Liver (tissue), 9 donors: ENCODE data around the gene SETBP1. TPM values are rescaled to one million over a fixed set of nuclear protein-coding genes. Genes with fewer than 3 reads are reported as not detected.

Experiments used
- DNase-seq: peaks from one replicate; pipeline ENCODE4 v3.0.0-alpha.2; 2017; ENCODE audit warnings: low spot score
- H3K27ac ChIP-seq, 2 donors: one replicate each; pipeline ENCODE4 v1.7.0; 2013; ENCODE audit warnings: inconsistent platforms in 2 of 2, low read length in 2 of 2, control low read depth in 1 of 2, low read depth in 1 of 2, mild to moderate bottlenecking in 1 of 2
- H3K27me3 ChIP-seq, 4 donors: one replicate each; pipeline versions ENCODE4 v1.6.1 to v1.7.0; 2013; ENCODE audit warnings: low read length in 3 of 4, inconsistent platforms in 1 of 4, mild to moderate bottlenecking in 1 of 4, moderate library complexity in 1 of 4; ENCODE audit not compliant: control insufficient read depth in 4 of 4, insufficient read depth in 4 of 4
- H3K36me3 ChIP-seq, 4 donors: one replicate each; pipeline versions ENCODE4 v1.6.1 to v1.7.0; 2013; ENCODE audit warnings: low read length in 3 of 4, mild to moderate bottlenecking in 3 of 4, low read depth in 1 of 4, moderate library complexity in 1 of 4; ENCODE audit not compliant: control insufficient read depth in 4 of 4, insufficient read depth in 3 of 4
- H3K4me1 ChIP-seq, 4 donors: one replicate each; pipeline versions ENCODE4 v1.6.1 to v1.7.0; 2013; ENCODE audit warnings: low read length in 3 of 4, mild to moderate bottlenecking in 3 of 4, moderate library complexity in 1 of 4; ENCODE audit not compliant: control insufficient read depth in 4 of 4, insufficient read depth in 4 of 4
- H3K4me3 ChIP-seq, 3 donors: one replicate each; pipeline versions ENCODE4 v1.6.1 to v1.7.0; 2013; ENCODE audit warnings: low read length in 3 of 3, control low read depth in 1 of 3, low read depth in 1 of 3, mild to moderate bottlenecking in 1 of 3
- H3K9ac ChIP-seq, 2 donors: one replicate each; pipeline ENCODE4 v1.7.0; 2013; ENCODE audit warnings: low read length in 2 of 2, mild to moderate bottlenecking in 2 of 2, moderate library complexity in 2 of 2, control low read depth in 1 of 2, low read depth in 1 of 2
- H3K9me3 ChIP-seq, 4 donors: one replicate each; pipeline versions ENCODE4 v1.6.1 to v1.7.0; 2013; ENCODE audit warnings: low read length in 3 of 4; ENCODE audit not compliant: control insufficient read depth in 4 of 4
- FOXA1 ChIP-seq: IDR thresholded peaks from 2 replicates; pipeline ENCODE4 v1.6.1; 2016; ENCODE audit warnings: antibody characterized with exemption
- FOXA2 ChIP-seq: IDR thresholded peaks from 2 replicates; pipeline ENCODE4 v1.6.1; 2016; ENCODE audit warnings: antibody characterized with exemption
- GABPA ChIP-seq, 2 donors: IDR thresholded peaks in 1 of 2; conservative IDR thresholded peaks in 1 of 2; 2 replicates each; pipeline ENCODE4 v1.6.1; 2016; ENCODE audit warnings: antibody characterized with exemption in 2 of 2, mild to moderate bottlenecking in 1 of 2, moderate library complexity in 1 of 2
- HNF4A ChIP-seq, 2 donors: conservative IDR thresholded peaks; 2 replicates each; pipeline ENCODE4 v1.6.1; 2016; ENCODE audit warnings: antibody characterized with exemption in 2 of 2, mild to moderate bottlenecking in 2 of 2
- HNF4G ChIP-seq: IDR thresholded peaks from 2 replicates; pipeline ENCODE4 v1.6.1; 2016; ENCODE audit warnings: antibody characterized with exemption
- JUND ChIP-seq, 2 donors: IDR thresholded peaks; 2 replicates each; pipeline ENCODE4 v1.6.1; 2016; ENCODE audit warnings: antibody characterized with exemption in 2 of 2
- NR2F2 ChIP-seq: IDR thresholded peaks from 2 replicates; pipeline ENCODE4 v1.6.1; 2016; ENCODE audit warnings: antibody characterized with exemption
- RXRA ChIP-seq, 2 donors: IDR thresholded peaks; 2 replicates each; pipeline ENCODE4 v1.6.1; 2017 to 2018; ENCODE audit warnings: antibody characterized with exemption in 2 of 2, mild to moderate bottlenecking in 1 of 2
- SP1 ChIP-seq: IDR thresholded peaks from 2 replicates; pipeline ENCODE4 v1.6.1; 2018; ENCODE audit warnings: antibody characterized with exemption, mild to moderate bottlenecking
- YY1 ChIP-seq: IDR thresholded peaks from 2 replicates; pipeline ENCODE4 v1.6.1; 2016; ENCODE audit warnings: antibody characterized with exemption, mild to moderate bottlenecking
- WGBS: extraction: QIAGEN DNeasy Blood & Tissue Kit; methylation state at CpG from one replicate; pipeline ENCODE4 v1.1.7; 2013; 5-methylcytosine and 5-hydroxymethylcytosine counted together
- polyA plus RNA-seq, 2 donors: library from polyadenylated mRNA; stranded (reverse) in 1 of 2; unstranded in 1 of 2; fragments of 200-250 nt in 1 of 2; fragments of >200 nt in 1 of 2; fragmentation: Nextera tagmentation in 1 of 2; extraction: Ambion mirVana in 1 of 2; gene quantifications; one replicate each; pipeline versions ENCODE4 v1.2.1 to v1.2.3, GENCODE V29; 2013 to 2015
- total RNA-seq, 2 donors: library from RNA; depleted of rRNA; stranded (reverse); fragments of >200 nt; gene quantifications; one replicate each; pipeline ENCODE4 v1.2.3, GENCODE V29; 2014
- TF ChIP-seq, protein P1 (sequence below): fragments of 150-350 bp; IDR thresholded peaks from 2 replicates; pipeline ENCODE4 v1.5.1; 2017; ENCODE audit warnings: improper control_type of control experiment, low read depth, low read length; ENCODE audit not compliant: missing input control
- TF ChIP-seq, protein P2 (sequence below): IDR thresholded peaks from 2 replicates; pipeline ENCODE4 v1.6.1; 2016; ENCODE audit warnings: antibody characterized with exemption
- TF ChIP-seq, protein P3 (sequence below): IDR thresholded peaks from 2 replicates; pipeline ENCODE4 v1.6.1; 2016; ENCODE audit warnings: antibody characterized with exemption
- donor health status: healthy.
- donor health status: healthy.
- donor health status: healthy.
- donor health status: healthy.
- donor health status: healthy.

Gene SETBP1
- total and polyA plus RNA-seq, 4 donors: 2.5 to 15.8 (median 4.7) TPM

DNA sequence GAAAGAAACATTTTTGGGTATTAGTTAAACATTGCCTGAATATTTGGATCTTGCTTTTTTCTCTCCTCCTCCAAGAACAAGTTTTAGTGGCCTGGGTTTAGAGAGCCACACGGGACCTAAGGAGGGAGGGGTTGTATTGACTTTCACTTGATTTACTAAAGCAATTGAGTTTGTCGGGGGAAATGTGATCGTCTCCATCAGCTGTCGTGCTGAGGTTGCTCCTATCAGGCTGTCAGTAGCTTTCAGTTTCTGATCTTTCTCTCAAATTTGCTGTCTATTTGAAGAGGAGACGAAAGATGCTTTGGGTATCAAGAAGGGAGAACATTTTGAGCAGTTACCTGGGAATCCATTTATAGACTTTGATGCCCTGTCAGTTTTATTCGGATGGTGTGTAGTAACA is 106.0 kb downstream of the SETBP1 start:
- Histone ChIP-seq H3K4me3 (no peak overlapping the region), H3K4me1 (peaks cover 0 to 9% (median 4%) of the 10 kb centered on the region in 4 donors), H3K36me3 (peaks cover 0 to 2% (median 0%) of the 10 kb centered on the region in 4 donors), H3K9me3 (no peaks in the 10 kb centered on the region), H3K27ac (no peak overlapping the region), H3K9ac (no peak overlapping the region), H3K27me3 (no peaks in the 10 kb centered on the region)
- TF ChIP-seq GABPA (IDR thresholded peaks at IDR 0.05 in 1 of 2, conservative IDR thresholded peaks at IDR 0.05 in 1 of 2) (no peak), HNF4G (no peak), RXRA (IDR thresholded peaks at IDR 0.05) (no peak), FOXA1 (no peak)
- TF ChIP-seq, protein P1, sequence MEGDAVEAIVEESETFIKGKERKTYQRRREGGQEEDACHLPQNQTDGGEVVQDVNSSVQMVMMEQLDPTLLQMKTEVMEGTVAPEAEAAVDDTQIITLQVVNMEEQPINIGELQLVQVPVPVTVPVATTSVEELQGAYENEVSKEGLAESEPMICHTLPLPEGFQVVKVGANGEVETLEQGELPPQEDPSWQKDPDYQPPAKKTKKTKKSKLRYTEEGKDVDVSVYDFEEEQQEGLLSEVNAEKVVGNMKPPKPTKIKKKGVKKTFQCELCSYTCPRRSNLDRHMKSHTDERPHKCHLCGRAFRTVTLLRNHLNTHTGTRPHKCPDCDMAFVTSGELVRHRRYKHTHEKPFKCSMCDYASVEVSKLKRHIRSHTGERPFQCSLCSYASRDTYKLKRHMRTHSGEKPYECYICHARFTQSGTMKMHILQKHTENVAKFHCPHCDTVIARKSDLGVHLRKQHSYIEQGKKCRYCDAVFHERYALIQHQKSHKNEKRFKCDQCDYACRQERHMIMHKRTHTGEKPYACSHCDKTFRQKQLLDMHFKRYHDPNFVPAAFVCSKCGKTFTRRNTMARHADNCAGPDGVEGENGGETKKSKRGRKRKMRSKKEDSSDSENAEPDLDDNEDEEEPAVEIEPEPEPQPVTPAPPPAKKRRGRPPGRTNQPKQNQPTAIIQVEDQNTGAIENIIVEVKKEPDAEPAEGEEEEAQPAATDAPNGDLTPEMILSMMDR: no peak
- 76% methylated on average over 6 of the region's 6 CpGs for WGBS
- DNase-seq: no peak

DNA sequence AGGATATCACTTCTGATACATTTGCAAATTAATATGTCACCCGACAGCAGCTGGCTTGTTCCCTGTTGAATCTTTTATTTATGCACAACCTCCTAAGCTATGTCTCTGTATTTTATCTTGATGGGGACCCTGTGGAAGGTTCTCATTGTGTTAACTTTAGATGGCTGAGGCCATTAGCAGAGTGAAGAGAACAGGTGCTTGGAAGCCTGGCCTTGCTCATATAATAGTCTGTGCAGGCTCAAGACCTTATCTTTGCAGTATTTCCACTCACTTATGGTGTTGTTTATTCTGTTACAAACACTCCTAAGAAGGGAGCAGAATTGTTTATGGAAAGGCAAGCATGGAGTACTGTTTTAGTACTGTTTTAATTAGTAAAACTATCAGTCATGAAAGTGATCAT is 107.6 kb downstream of the SETBP1 start:
- H3K27me3 ChIP-seq: no peaks in the 10 kb centered on the region
- H3K9me3 ChIP-seq: no peaks in the 10 kb centered on the region
- WGBS: 95% methylated on average over 1 of the region's 1 CpG
- peaks cover 0 to 2% (median 0%) of the 10 kb centered on the region in 4 donors for H3K36me3 ChIP-seq
- no peak for TF ChIP-seq YY1
- TF ChIP-seq, protein P1: no peak
- no peak for TF ChIP-seq GABPA (IDR thresholded peaks at IDR 0.05 in 1 of 2, conservative IDR thresholded peaks at IDR 0.05 in 1 of 2)
- no peak for TF ChIP-seq FOXA2
- no peak for TF ChIP-seq HNF4A (conservative IDR thresholded peaks at IDR 0.05)
- no peak for TF ChIP-seq JUND (IDR thresholded peaks at IDR 0.05)
- TF ChIP-seq, protein P2, sequence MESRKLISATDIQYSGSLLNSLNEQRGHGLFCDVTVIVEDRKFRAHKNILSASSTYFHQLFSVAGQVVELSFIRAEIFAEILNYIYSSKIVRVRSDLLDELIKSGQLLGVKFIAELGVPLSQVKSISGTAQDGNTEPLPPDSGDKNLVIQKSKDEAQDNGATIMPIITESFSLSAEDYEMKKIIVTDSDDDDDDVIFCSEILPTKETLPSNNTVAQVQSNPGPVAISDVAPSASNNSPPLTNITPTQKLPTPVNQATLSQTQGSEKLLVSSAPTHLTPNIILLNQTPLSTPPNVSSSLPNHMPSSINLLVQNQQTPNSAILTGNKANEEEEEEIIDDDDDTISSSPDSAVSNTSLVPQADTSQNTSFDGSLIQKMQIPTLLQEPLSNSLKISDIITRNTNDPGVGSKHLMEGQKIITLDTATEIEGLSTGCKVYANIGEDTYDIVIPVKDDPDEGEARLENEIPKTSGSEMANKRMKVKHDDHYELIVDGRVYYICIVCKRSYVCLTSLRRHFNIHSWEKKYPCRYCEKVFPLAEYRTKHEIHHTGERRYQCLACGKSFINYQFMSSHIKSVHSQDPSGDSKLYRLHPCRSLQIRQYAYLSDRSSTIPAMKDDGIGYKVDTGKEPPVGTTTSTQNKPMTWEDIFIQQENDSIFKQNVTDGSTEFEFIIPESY: no peak
- no peak for TF ChIP-seq FOXA1
- TF ChIP-seq, protein P3, sequence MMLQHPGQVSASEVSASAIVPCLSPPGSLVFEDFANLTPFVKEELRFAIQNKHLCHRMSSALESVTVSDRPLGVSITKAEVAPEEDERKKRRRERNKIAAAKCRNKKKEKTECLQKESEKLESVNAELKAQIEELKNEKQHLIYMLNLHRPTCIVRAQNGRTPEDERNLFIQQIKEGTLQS: no peak
- no peak for TF ChIP-seq NR2F2
- TF ChIP-seq SP1: no peak
- no peak overlapping the region for H3K9ac ChIP-seq
- H3K4me1 ChIP-seq: peaks cover 0 to 7% (median 2%) of the 10 kb centered on the region in 4 donors
- DNase-seq: no peak
- H3K27ac ChIP-seq: no peak overlapping the region
- no peak overlapping the region for H3K4me3 ChIP-seq
